GM21390 (cell line): ENCODE measurements around the gene SPRY4.
A peak's percentile ranks its signal among the peaks of the same experiment; 100 is the strongest.
"Not testable (repeated sequence)": the region's sequence is repeated elsewhere in the genome, so short reads cannot be mapped to it uniquely, and the experiment has no call there.

Source experiments
- ATAC-seq: cut with Tn5 transposase; IDR thresholded peaks from one replicate; pipeline ENCODE4 v1.9.1; 2021; ENCODE audit not compliant: unreplicated experiment

Gene SPRY4

GRCh38 chr5:142324871-142325724 lies at the start of gene SPRY4:
TSS of gene SPRY4 (minus strand) at chr5:142325021. CDS start at chr5:142315108, 9,913 bp downstream.
- ATAC-seq = peak; percentile 73

GRCh38 chr5:142368529-142368928 lies 43.7 kb upstream of the SPRY4 start:
- ATAC-seq = no peak

- peak; percentile 49 for ATAC-seq
Measured at GRCh38 chr5:142366007-142366406, 41.2 kb upstream of the SPRY4 start.

GRCh38 chr5:142364251-142365145 lies 39.7 kb upstream of the SPRY4 start:
- ATAC-seq = peak; percentile 75

GRCh38 chr5:142363619-142363963 lies 38.8 kb upstream of the SPRY4 start:
- no peak for ATAC-seq

GRCh38 chr5:142362193-142362592 lies 37.4 kb upstream of the SPRY4 start:
- ATAC-seq = not testable (repeated sequence)

GRCh38 chr5:142360607-142361120 lies 35.8 kb upstream of the SPRY4 start:
- ATAC-seq = no peak

- ATAC-seq = no peak
Measured at GRCh38 chr5:142360051-142360498, 35.3 kb upstream of the SPRY4 start.

GRCh38 chr5:142358648-142359047 lies 33.8 kb upstream of the SPRY4 start:
- ATAC-seq = no peak

- no peak for ATAC-seq
Measured at GRCh38 chr5:142358121-142358520, 33.3 kb upstream of the SPRY4 start.

- ATAC-seq = no peak
Measured at GRCh38 chr5:142357469-142358090, 32.8 kb upstream of the SPRY4 start.

GRCh38 chr5:142356716-142357468 lies 32.1 kb upstream of the SPRY4 start:
- peak; percentile 93 for ATAC-seq

- no peak for ATAC-seq
Measured at GRCh38 chr5:142356349-142356715, 31.5 kb upstream of the SPRY4 start.

GRCh38 chr5:142353071-142353472 lies 28.3 kb upstream of the SPRY4 start:
- ATAC-seq = no peak

- ATAC-seq = no peak
Measured at GRCh38 chr5:142350021-142350420, 25.2 kb upstream of the SPRY4 start.

- ATAC-seq = no peak
Measured at GRCh38 chr5:142346706-142347105, 21.9 kb upstream of the SPRY4 start.

GRCh38 chr5:142344915-142345314 lies 20.1 kb upstream of the SPRY4 start:
- ATAC-seq = not testable (repeated sequence)

- ATAC-seq = no peak
Measured at GRCh38 chr5:142343531-142343930, 18.7 kb upstream of the SPRY4 start.

GRCh38 chr5:142342128-142342981 lies 17.5 kb upstream of the SPRY4 start:
- no peak for ATAC-seq

- ATAC-seq = no peak
Measured at GRCh38 chr5:142339781-142340180, 15.0 kb upstream of the SPRY4 start.
